Effector CD8-positive, alpha-beta T cell (primary cell): ENCODE data around the gene LPO.

ENCODE experiments used
- DNase-seq: peaks from one replicate; lab custom pipeline; 2025; lab: John Stamatoyannopoulos, UW

The LPO gene

GRCh38 chr17:58317421-58318064, 79.2 kb downstream of the LPO start:
- DNase-seq = peak; percentile 42

GRCh38 chr17:58318065-58318481, 79.7 kb downstream of the LPO start:
- no peak for DNase-seq
